ENCODE measurements around the gene SLC10A2. TPM values are rescaled to one million over a fixed set of nuclear protein-coding genes. Genes with fewer than 3 reads are reported as not detected.

Gene SLC10A2
- total and polyA plus RNA-seq, 2 of the 4 experiments (the other 2 are of a cell fraction), result not detected

DNA sequence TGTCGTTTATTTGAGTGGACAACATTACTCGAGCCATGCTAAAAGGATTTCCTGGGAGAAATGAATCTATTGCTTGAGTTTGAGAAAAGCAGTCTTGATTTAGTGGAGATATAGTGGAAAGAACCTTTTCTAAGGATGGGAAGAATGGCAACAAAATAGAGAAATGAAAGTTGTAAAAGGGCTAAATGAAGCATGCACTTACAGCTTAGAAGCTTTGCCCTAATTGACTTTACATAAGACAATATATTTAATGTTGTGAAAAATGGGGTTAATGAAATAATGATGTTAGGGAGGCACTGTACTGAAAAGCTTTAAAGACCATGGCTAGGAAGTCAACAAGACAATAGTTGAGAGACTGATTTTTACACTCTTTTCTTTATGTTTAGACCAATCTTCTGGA is 35.4 kb downstream of the SLC10A2 start:
- H2BK120ac ChIP-seq (ENCODE audit: low read depth, low read length), result no peak overlapping the region
- DNase-seq (no peak), ATAC-seq (ENCODE audit: low read depth) (no peak)
- no peak overlapping the region for H4K91ac ChIP-seq (ENCODE audit: insufficient read depth, low read depth, low read length)
- no peak overlapping the region for H2AFZ ChIP-seq (replicated peaks; ENCODE audit: low read length, poor library complexity)
- H3K4me3 ChIP-seq (ENCODE audit: insufficient read depth, low read depth, low read length), result no peak overlapping the region
- no peak overlapping the region for H3K4me2 ChIP-seq (ENCODE audit: low read depth, low read length)
- H3K56ac ChIP-seq (ENCODE audit: extremely low read depth, insufficient read depth, low read length), result no peak overlapping the region
- H4K20me1 ChIP-seq (ENCODE audit: insufficient read depth, low read length), result no peaks in the 10 kb centered on the region
- no TSS peak for BruUV-seq (replicated peaks)
- H3K9me1 ChIP-seq (ENCODE audit: insufficient read depth, low read length), result no peaks in the 10 kb centered on the region
- in situ Hi-C loops (cut with MboI; ENCODE audit: low sequenced_read_pairs), result no loop called here
- H3K18ac ChIP-seq (ENCODE audit: low read depth, low read length), result no peak overlapping the region
- ChIA-PET POLR2A (ENCODE audit: unreplicated experiment) (no interaction called here), CTCF (no interaction called here)
- peaks cover 14% of the 10 kb centered on the region for H3K9me3 ChIP-seq (ENCODE audit: control insufficient read depth, insufficient read depth, low read length)
- H3K4ac ChIP-seq (ENCODE audit: low read depth, low read length), result no peak overlapping the region
- no peak for TF ChIP-seq MXI1 (IDR thresholded peaks at IDR 0.05; ENCODE audit: borderline replicate concordance, low read depth, low read length)
- no peak for TF ChIP-seq MAFK (IDR thresholded peaks at IDR 0.05; ENCODE audit: low read depth, low read length)
- TF ChIP-seq, protein P1, sequence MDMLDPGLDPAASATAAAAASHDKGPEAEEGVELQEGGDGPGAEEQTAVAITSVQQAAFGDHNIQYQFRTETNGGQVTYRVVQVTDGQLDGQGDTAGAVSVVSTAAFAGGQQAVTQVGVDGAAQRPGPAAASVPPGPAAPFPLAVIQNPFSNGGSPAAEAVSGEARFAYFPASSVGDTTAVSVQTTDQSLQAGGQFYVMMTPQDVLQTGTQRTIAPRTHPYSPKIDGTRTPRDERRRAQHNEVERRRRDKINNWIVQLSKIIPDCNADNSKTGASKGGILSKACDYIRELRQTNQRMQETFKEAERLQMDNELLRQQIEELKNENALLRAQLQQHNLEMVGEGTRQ (IDR thresholded peaks at IDR 0.05; ENCODE audit: low read depth, low read length), result no peak
- TF ChIP-seq BHLHE40 (IDR thresholded peaks at IDR 0.05; ENCODE audit: low read depth, low read length), result no peak
- TF ChIP-seq SMC3 (IDR thresholded peaks at IDR 0.05; ENCODE audit: low read depth, low read length), result no peak
- TF ChIP-seq RAD21 (IDR thresholded peaks at IDR 0.05; ENCODE audit: low read length), result no peak
- no peak for TF ChIP-seq CHD1 (IDR thresholded peaks at IDR 0.05; ENCODE audit: low read depth, low read length)
- no peak for TF ChIP-seq POLR2A (IDR thresholded peaks at IDR 0.05; ENCODE audit: low read depth, low read length)
- TF ChIP-seq, protein P2, sequence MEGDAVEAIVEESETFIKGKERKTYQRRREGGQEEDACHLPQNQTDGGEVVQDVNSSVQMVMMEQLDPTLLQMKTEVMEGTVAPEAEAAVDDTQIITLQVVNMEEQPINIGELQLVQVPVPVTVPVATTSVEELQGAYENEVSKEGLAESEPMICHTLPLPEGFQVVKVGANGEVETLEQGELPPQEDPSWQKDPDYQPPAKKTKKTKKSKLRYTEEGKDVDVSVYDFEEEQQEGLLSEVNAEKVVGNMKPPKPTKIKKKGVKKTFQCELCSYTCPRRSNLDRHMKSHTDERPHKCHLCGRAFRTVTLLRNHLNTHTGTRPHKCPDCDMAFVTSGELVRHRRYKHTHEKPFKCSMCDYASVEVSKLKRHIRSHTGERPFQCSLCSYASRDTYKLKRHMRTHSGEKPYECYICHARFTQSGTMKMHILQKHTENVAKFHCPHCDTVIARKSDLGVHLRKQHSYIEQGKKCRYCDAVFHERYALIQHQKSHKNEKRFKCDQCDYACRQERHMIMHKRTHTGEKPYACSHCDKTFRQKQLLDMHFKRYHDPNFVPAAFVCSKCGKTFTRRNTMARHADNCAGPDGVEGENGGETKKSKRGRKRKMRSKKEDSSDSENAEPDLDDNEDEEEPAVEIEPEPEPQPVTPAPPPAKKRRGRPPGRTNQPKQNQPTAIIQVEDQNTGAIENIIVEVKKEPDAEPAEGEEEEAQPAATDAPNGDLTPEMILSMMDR (conservative IDR thresholded peaks at IDR 0.05; ENCODE audit: low read depth, low read length), result no peak
- TF ChIP-seq RCOR1 (IDR thresholded peaks at IDR 0.05; ENCODE audit: insufficient replicate concordance, low read length), result no peak
- TF ChIP-seq RFX5 (IDR thresholded peaks at IDR 0.05; ENCODE audit: low read depth, low read length), result no peak
- TF ChIP-seq CEBPB (IDR thresholded peaks at IDR 0.05; ENCODE audit: low read depth, low read length), result no peak
- no peak for TF ChIP-seq NFE2L2 (IDR thresholded peaks at IDR 0.05; ENCODE audit: low read depth, low read length)
- no peak for TF ChIP-seq MAZ (IDR thresholded peaks at IDR 0.05; ENCODE audit: borderline replicate concordance, low read depth, low read length)
- TF ChIP-seq, protein P3, sequence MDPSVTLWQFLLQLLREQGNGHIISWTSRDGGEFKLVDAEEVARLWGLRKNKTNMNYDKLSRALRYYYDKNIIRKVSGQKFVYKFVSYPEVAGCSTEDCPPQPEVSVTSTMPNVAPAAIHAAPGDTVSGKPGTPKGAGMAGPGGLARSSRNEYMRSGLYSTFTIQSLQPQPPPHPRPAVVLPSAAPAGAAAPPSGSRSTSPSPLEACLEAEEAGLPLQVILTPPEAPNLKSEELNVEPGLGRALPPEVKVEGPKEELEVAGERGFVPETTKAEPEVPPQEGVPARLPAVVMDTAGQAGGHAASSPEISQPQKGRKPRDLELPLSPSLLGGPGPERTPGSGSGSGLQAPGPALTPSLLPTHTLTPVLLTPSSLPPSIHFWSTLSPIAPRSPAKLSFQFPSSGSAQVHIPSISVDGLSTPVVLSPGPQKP (IDR thresholded peaks at IDR 0.05; ENCODE audit: borderline replicate concordance, low read depth, low read length), result no peak
- no peak for TF ChIP-seq FOS (IDR thresholded peaks at IDR 0.05; ENCODE audit: low read depth, low read length)
- H4K8ac ChIP-seq (ENCODE audit: low read depth in 2 of 2, low read length in 2 of 2), result no peak overlapping the region
- H3K14ac ChIP-seq (replicated peaks; ENCODE audit: low read depth, low read length), result no peak overlapping the region
- H3K27me3 ChIP-seq (ENCODE audit: control insufficient read depth, insufficient read depth, low read length), result no peaks in the 10 kb centered on the region
- H3K4me1 ChIP-seq (ENCODE audit: control insufficient read depth, insufficient read depth, low read length), result no peaks in the 10 kb centered on the region
- H2AK5ac ChIP-seq (ENCODE audit: low read depth, low read length), result no peak overlapping the region
- H2BK5ac ChIP-seq (ENCODE audit: low read depth, low read length, poor library complexity, severe bottlenecking), result no peak overlapping the region
- H3K9ac ChIP-seq (ENCODE audit: low read depth, low read length), result no peak overlapping the region
- no peak overlapping the region for H2BK15ac ChIP-seq (ENCODE audit: low read depth, low read length)
- H3K36me3 ChIP-seq (ENCODE audit: control insufficient read depth, insufficient read depth, low read length), result no peaks in the 10 kb centered on the region
- no CpG with 5 or more reads among the region's 2 CpGs for WGBS, 2 experiments (ENCODE audit: extremely low coverage in 2 of 2, insufficient read length in 1 of 2)
- H3K23ac ChIP-seq (ENCODE audit: low read depth, low read length), result no peak overlapping the region
- no peak overlapping the region for H2BK20ac ChIP-seq (ENCODE audit: low read depth, low read length)
- intact Hi-C loops (cut with micrococcal nuclease), result no loop called here
- H2AK9ac ChIP-seq (replicated peaks; ENCODE audit: low read depth, low read length, poor library complexity), result no peak overlapping the region
- H4K5ac ChIP-seq (ENCODE audit: low read depth, low read length), result no peak overlapping the region
- no peak overlapping the region for H3K27ac ChIP-seq (ENCODE audit: insufficient read depth, low read length)
- H3K79me1 ChIP-seq (ENCODE audit: low read depth in 1 of 2, low read length in 2 of 2), result no peaks in the 10 kb centered on the region
- dilution Hi-C loops (cut with HindIII; ENCODE audit: low sequenced_read_pairs, unreplicated experiment), result no loop called here

Measured in IMR-90 (cell line).